Epithelial cell of alveolus of lung (primary cell): ENCODE data around the gene RTN4RL1. TPM values are rescaled to one million over a fixed set of nuclear protein-coding genes. Genes with fewer than 3 reads are reported as not detected.

Experiments
- total RNA-seq: library from RNA; depleted of rRNA; stranded (reverse); fragments of >200 nt; gene quantifications from 2 replicates; pipeline ENCODE4 v1.2.1, GENCODE V29; 2015

The RTN4RL1 gene, protein sequence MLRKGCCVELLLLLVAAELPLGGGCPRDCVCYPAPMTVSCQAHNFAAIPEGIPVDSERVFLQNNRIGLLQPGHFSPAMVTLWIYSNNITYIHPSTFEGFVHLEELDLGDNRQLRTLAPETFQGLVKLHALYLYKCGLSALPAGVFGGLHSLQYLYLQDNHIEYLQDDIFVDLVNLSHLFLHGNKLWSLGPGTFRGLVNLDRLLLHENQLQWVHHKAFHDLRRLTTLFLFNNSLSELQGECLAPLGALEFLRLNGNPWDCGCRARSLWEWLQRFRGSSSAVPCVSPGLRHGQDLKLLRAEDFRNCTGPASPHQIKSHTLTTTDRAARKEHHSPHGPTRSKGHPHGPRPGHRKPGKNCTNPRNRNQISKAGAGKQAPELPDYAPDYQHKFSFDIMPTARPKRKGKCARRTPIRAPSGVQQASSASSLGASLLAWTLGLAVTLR
- 0.13 and 0.24 TPM in 2 replicates for total RNA-seq

GRCh38 chr17:2025220-2025621 is at the start of gene RTN4RL1:
Gene RTN4RL1 (minus strand): TSS chr17:2025334. CDS start chr17:2024865, 469 bp downstream.

GRCh38 chr17:2054512-2055291 is 29.6 kb upstream of the RTN4RL1 start, which contains the start of gene HIC1:
Gene HIC1 (plus strand): TSS chr17:2055103. CDS start chr17:2056691, 1,588 bp downstream.

GRCh38 chr17:2041561-2042389 is 16.6 kb upstream of the RTN4RL1 start, which contains the start of gene OVCA2:
Gene OVCA2 (plus strand): TSS chr17:2042022. CDS start chr17:2042048, 26 bp downstream.

DNA sequence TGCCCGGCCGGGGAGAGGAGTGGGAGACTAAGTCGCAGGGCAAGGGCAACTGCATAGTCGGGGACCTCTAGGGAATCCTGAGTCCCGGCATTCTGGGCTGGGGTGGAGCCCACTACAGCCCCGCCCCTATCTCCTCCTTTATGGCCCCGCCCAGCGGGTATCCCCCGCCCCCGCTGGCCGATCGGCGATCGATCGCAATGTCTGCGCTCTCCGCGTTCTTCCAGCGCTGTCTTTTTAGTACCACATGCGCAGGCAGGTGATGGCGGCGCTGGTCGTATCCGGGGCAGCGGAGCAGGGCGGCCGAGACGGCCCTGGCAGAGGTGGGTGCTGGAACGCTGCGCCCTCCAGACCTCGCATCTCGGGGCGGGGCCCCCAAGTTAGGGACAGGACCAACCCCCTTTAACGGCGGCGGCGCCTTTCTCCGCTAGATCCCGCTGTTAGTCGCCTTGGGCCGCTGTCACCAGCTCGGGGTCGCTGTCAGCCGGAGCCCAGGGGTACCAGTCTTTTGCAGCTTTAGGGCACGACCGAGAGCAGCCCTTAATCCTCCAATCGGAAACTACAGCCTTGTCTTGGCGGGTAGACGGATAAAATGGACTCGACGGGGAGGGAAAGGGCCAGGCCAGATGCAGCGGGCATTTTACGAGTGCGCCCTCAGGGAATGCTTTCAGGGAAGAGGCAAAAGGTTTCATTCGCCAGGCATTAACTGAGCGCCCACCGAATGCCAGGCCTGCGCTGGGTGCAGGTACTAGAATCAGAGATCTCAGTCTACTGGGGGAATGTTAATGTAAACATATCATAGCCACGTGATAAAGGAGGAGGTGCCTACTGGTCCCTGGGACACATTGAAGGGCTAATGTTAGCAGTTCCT is 5.0 kb upstream of the RTN4RL1 start, which contains the start of gene DPH1:
DPH1 (plus strand) TSS at position 243 of the 868 bp plus-strand sequence; CDS start at position 260, 17 bp downstream.

Other genes with a start within 250 kb of the RTN4RL1 start
- 4.1 and 11.7 TPM in 2 replicates for gene SMYD4, start 195.4 kb downstream of the RTN4RL1 start, total RNA-seq
- gene RPA1, start 195.3 kb downstream of the RTN4RL1 start, total RNA-seq, result 21.6 and 23.6 TPM in 2 replicates
- 23.9 and 28.1 TPM in 2 replicates for gene DPH1, start 4.8 kb upstream of the RTN4RL1 start, total RNA-seq
- 56.5 and 81.6 TPM in 2 replicates for gene OVCA2, start 16.7 kb upstream of the RTN4RL1 start, total RNA-seq
- gene HIC1, start 29.8 kb upstream of the RTN4RL1 start, total RNA-seq, result 97.0 and 115 TPM in 2 replicates